ENCODE results near the gene SLC8A1. TPM values are rescaled to one million over a fixed set of nuclear protein-coding genes. Genes with fewer than 3 reads are reported as not detected.

Gene SLC8A1
- total and polyA plus RNA-seq, 8 donors, result 0.31 to 105 (median 14.0) TPM

GRCh38 chr2:40230707-40231432 lies 221.0 kb downstream of the SLC8A1 start:
- H3K4me3 ChIP-seq, result no peak overlapping the region
- peaks cover 0 to 11% (median 2%) of the 10 kb centered on the region in 4 donors for H3K4me1 ChIP-seq
- H3K27ac ChIP-seq, result no peak overlapping the region
- 49 to 66% (median 54%) methylated on average over 3 of the region's 3 CpGs for WGBS, 5 donors
- TF ChIP-seq POLR2A (IDR thresholded peaks at IDR 0.05) (no peak), POLR2AphosphoS5 (IDR thresholded peaks at IDR 0.05) (no peak), EP300 (IDR thresholded peaks at IDR 0.05) (no peak), CTCF (IDR thresholded peaks at IDR 0.05) (no peak)
- no peaks in the 10 kb centered on the region for H3K27me3 ChIP-seq
- H3K9me3 ChIP-seq, result no peaks in the 10 kb centered on the region
- intact Hi-C loops (cut with DNase I; ENCODE audit: low total_unique reads), result no loop called here
- H3K36me3 ChIP-seq, result no peaks in the 10 kb centered on the region
- peak in 1 of 2 donors; percentile 26 for DNase-seq

GRCh38 chr2:40230186-40230585 lies 221.7 kb downstream of the SLC8A1 start:
- intact Hi-C loops (cut with DNase I; ENCODE audit: low total_unique reads), result no loop called here

GRCh38 chr2:40228310-40228709 lies 223.6 kb downstream of the SLC8A1 start:
- peaks cover 0 to 17% (median 3%) of the 10 kb centered on the region in 4 donors for H3K4me1 ChIP-seq
- no peak overlapping the region for H3K27ac ChIP-seq
- WGBS, 5 donors, result 70 to 87% (median 81%) methylated on average over 3 of the region's 3 CpGs
- H3K9me3 ChIP-seq, result no peaks in the 10 kb centered on the region
- intact Hi-C loops (cut with DNase I; ENCODE audit: low total_unique reads), result no loop called here
- TF ChIP-seq CTCF (IDR thresholded peaks at IDR 0.05), result no peak
- no peak for TF ChIP-seq EP300 (IDR thresholded peaks at IDR 0.05)
- TF ChIP-seq POLR2A (IDR thresholded peaks at IDR 0.05), result no peak
- no peak for TF ChIP-seq POLR2AphosphoS5 (IDR thresholded peaks at IDR 0.05)
- DNase-seq, result no peak
- no peaks in the 10 kb centered on the region for H3K36me3 ChIP-seq
- no peak overlapping the region for H3K4me3 ChIP-seq
- no peaks in the 10 kb centered on the region for H3K27me3 ChIP-seq

More at GRCh38 chr2:40230186-40230585, 221.7 kb downstream of the SLC8A1 start:
- DNase-seq, result no peak
- Histone ChIP-seq H3K27me3 (no peaks in the 10 kb centered on the region), H3K36me3 (no peaks in the 10 kb centered on the region), H3K4me3 (no peak overlapping the region), H3K9me3 (no peaks in the 10 kb centered on the region), H3K4me1 (peaks cover 0 to 15% (median 3%) of the 10 kb centered on the region in 4 donors), H3K27ac (no peak overlapping the region)
- no peak for TF ChIP-seq POLR2A (IDR thresholded peaks at IDR 0.05)
- TF ChIP-seq POLR2AphosphoS5 (IDR thresholded peaks at IDR 0.05), result no peak
- no peak for TF ChIP-seq EP300 (IDR thresholded peaks at IDR 0.05)
- TF ChIP-seq CTCF (IDR thresholded peaks at IDR 0.05), result no peak
- 81 to 100% (median 85%) methylated on average over 1 of the region's 1 CpG for WGBS, 5 donors

GRCh38 chr2:40227210-40227609 lies 224.7 kb downstream of the SLC8A1 start:
- Histone ChIP-seq H3K4me3 (no peak overlapping the region), H3K4me1 (peaks cover 0 to 17% (median 3%) of the 10 kb centered on the region in 4 donors), H3K27ac (no peak overlapping the region), H3K27me3 (no peaks in the 10 kb centered on the region), H3K36me3 (no peaks in the 10 kb centered on the region), H3K9me3 (no peaks in the 10 kb centered on the region)
- WGBS, 5 donors, result 74 to 89% (median 77%) methylated on average over 4 of the region's 4 CpGs
- TF ChIP-seq CTCF (IDR thresholded peaks at IDR 0.05), result no peak
- no peak for TF ChIP-seq EP300 (IDR thresholded peaks at IDR 0.05)
- TF ChIP-seq POLR2AphosphoS5 (IDR thresholded peaks at IDR 0.05), result no peak
- no peak for TF ChIP-seq POLR2A (IDR thresholded peaks at IDR 0.05)
- intact Hi-C loops (cut with DNase I; ENCODE audit: low total_unique reads), result no loop called here
- DNase-seq, result no peak
